Stimulated activated CD8-positive, alpha-beta memory T cell treated with anti-CD3 and anti-CD28 coated beads, Interleukin-12 subunit alpha, Interleukin-12 subunit beta, amount 100 ng/mL, for 24 hours (primary cell): ENCODE results near the gene TRPM2.
"Not testable (repeated sequence)": the region's sequence is repeated elsewhere in the genome, so short reads cannot be mapped to it uniquely, and the experiment has no call there.

ENCODE experiments used
- DNase-seq: peaks from one replicate; pipeline ENCODE4 v3.0.0-alpha.2; 2020; ENCODE audit errors: extremely low read depth

Gene TRPM2

GRCh38 chr21:44354775-44355771, 1.7 kb downstream of the TRPM2 start:
- no peak for DNase-seq

- DNase-seq = no peak
Measured at GRCh38 chr21:44356160-44356559, 2.7 kb downstream of the TRPM2 start.

GRCh38 chr21:44356636-44357035, 3.2 kb downstream of the TRPM2 start:
- DNase-seq = no peak

GRCh38 chr21:44357064-44357837, 3.8 kb downstream of the TRPM2 start:
- DNase-seq = no peak

- no peak for DNase-seq
Measured at GRCh38 chr21:44359396-44359795, 6.0 kb downstream of the TRPM2 start.

- no peak for DNase-seq
Measured at GRCh38 chr21:44360159-44360558, 6.7 kb downstream of the TRPM2 start.

- not testable (repeated sequence) for DNase-seq
Measured at GRCh38 chr21:44361903-44362302, 8.5 kb downstream of the TRPM2 start.

GRCh38 chr21:44363278-44363677, 9.9 kb downstream of the TRPM2 start:
- DNase-seq = no peak

GRCh38 chr21:44364151-44365053, 11.0 kb downstream of the TRPM2 start:
- DNase-seq = no peak

- no peak for DNase-seq
Measured at GRCh38 chr21:44365251-44365966, 12.0 kb downstream of the TRPM2 start.

- no peak for DNase-seq
Measured at GRCh38 chr21:44365967-44366585, 12.7 kb downstream of the TRPM2 start.

- no peak for DNase-seq
Measured at GRCh38 chr21:44366586-44367211, 13.3 kb downstream of the TRPM2 start.

- no peak for DNase-seq
Measured at GRCh38 chr21:44368711-44369446, 15.5 kb downstream of the TRPM2 start.

GRCh38 chr21:44370027-44370735, 16.8 kb downstream of the TRPM2 start:
- no peak for DNase-seq

GRCh38 chr21:44370786-44371410, 17.5 kb downstream of the TRPM2 start:
- DNase-seq = no peak

- no peak for DNase-seq
Measured at GRCh38 chr21:44371596-44371995, 18.2 kb downstream of the TRPM2 start.

- DNase-seq = no peak
Measured at GRCh38 chr21:44372616-44373015, 19.2 kb downstream of the TRPM2 start.

- DNase-seq = no peak
Measured at GRCh38 chr21:44374601-44375280, 21.3 kb downstream of the TRPM2 start.
